ENCODE data around the gene NGEF. TPM values are rescaled to one million over a fixed set of nuclear protein-coding genes. Genes with fewer than 3 reads are reported as not detected.

NGEF gene
- polyA plus RNA-seq, 1 of the 3 experiments (the other 2 are of a cell fraction) = 1.4 TPM

DNA sequence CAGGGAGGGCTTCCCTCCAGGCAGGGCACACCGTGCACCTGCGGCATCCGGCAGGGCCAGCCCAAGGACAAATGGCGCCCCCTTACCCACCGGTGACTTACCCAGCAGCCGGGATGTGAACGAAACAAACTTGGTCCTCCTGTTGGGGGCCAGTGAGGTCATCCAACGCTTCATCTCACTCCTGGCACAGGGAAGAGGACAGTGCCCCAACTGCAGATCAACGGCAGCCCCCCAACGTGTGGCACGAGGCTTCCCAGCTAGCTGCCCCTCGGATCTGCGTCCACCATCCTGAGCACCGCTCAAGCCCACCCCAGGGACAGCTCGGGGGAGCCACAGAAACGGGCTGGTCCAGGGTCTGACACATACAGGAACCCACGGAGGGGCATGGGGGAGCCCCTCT lies 131.0 kb downstream of the NGEF start:
- WGBS (ENCODE audit: low lambda C conversion rate) = 91% methylated on average over 16 of the region's 17 CpGs
- CTCF ChIA-PET = interaction anchor here (0.7 kb wide), 1 partner anchor 9 kb away, joined by 3 read pairs; no protein-coding TSS in a partner anchor
- TF ChIP-seq FOXJ3 (CRISPR knock-in tag; IDR thresholded peaks at IDR 0.05) (no peak), RAD21 (IDR thresholded peaks at IDR 0.05; ENCODE audit: low read length) (no peak), ELF1 (IDR thresholded peaks at IDR 0.05) (no peak), TCF12 (IDR thresholded peaks at IDR 0.05) (no peak), POLR2AphosphoS5 (IDR thresholded peaks at IDR 0.05; ENCODE audit: low read depth, low read length) (no peak), FOSL2 (IDR thresholded peaks at IDR 0.05; ENCODE audit: borderline replicate concordance, low read depth) (no peak), TAF1 (IDR thresholded peaks at IDR 0.05; ENCODE audit: borderline replicate concordance, low read depth, low read length) (no peak), MEF2A (IDR thresholded peaks at IDR 0.05; ENCODE audit: borderline replicate concordance, low read depth) (no peak), GABPA (IDR thresholded peaks at IDR 0.05; ENCODE audit: low read depth) (no peak), GATA2 (CRISPR knock-in tag; IDR thresholded peaks at IDR 0.05) (no peak), EP300 (IDR thresholded peaks at IDR 0.05; ENCODE audit: borderline replicate concordance in 1 of 2, low read depth in 1 of 2, low read length in 1 of 2) (no peak), JUND (IDR thresholded peaks at IDR 0.05) (no peak)
- TF ChIP-seq, protein P1, sequence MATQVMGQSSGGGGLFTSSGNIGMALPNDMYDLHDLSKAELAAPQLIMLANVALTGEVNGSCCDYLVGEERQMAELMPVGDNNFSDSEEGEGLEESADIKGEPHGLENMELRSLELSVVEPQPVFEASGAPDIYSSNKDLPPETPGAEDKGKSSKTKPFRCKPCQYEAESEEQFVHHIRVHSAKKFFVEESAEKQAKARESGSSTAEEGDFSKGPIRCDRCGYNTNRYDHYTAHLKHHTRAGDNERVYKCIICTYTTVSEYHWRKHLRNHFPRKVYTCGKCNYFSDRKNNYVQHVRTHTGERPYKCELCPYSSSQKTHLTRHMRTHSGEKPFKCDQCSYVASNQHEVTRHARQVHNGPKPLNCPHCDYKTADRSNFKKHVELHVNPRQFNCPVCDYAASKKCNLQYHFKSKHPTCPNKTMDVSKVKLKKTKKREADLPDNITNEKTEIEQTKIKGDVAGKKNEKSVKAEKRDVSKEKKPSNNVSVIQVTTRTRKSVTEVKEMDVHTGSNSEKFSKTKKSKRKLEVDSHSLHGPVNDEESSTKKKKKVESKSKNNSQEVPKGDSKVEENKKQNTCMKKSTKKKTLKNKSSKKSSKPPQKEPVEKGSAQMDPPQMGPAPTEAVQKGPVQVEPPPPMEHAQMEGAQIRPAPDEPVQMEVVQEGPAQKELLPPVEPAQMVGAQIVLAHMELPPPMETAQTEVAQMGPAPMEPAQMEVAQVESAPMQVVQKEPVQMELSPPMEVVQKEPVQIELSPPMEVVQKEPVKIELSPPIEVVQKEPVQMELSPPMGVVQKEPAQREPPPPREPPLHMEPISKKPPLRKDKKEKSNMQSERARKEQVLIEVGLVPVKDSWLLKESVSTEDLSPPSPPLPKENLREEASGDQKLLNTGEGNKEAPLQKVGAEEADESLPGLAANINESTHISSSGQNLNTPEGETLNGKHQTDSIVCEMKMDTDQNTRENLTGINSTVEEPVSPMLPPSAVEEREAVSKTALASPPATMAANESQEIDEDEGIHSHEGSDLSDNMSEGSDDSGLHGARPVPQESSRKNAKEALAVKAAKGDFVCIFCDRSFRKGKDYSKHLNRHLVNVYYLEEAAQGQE (IDR thresholded peaks at IDR 0.05; ENCODE audit: low read depth, low read length) = no peak
- TF ChIP-seq, protein P2, sequence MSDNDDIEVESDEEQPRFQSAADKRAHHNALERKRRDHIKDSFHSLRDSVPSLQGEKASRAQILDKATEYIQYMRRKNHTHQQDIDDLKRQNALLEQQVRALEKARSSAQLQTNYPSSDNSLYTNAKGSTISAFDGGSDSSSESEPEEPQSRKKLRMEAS (IDR thresholded peaks at IDR 0.05; ENCODE audit: low read depth) = no peak
- TF ChIP-seq, protein P3, sequence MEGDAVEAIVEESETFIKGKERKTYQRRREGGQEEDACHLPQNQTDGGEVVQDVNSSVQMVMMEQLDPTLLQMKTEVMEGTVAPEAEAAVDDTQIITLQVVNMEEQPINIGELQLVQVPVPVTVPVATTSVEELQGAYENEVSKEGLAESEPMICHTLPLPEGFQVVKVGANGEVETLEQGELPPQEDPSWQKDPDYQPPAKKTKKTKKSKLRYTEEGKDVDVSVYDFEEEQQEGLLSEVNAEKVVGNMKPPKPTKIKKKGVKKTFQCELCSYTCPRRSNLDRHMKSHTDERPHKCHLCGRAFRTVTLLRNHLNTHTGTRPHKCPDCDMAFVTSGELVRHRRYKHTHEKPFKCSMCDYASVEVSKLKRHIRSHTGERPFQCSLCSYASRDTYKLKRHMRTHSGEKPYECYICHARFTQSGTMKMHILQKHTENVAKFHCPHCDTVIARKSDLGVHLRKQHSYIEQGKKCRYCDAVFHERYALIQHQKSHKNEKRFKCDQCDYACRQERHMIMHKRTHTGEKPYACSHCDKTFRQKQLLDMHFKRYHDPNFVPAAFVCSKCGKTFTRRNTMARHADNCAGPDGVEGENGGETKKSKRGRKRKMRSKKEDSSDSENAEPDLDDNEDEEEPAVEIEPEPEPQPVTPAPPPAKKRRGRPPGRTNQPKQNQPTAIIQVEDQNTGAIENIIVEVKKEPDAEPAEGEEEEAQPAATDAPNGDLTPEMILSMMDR (IDR thresholded peaks at IDR 0.05) = no peak
- TF ChIP-seq, protein P4, sequence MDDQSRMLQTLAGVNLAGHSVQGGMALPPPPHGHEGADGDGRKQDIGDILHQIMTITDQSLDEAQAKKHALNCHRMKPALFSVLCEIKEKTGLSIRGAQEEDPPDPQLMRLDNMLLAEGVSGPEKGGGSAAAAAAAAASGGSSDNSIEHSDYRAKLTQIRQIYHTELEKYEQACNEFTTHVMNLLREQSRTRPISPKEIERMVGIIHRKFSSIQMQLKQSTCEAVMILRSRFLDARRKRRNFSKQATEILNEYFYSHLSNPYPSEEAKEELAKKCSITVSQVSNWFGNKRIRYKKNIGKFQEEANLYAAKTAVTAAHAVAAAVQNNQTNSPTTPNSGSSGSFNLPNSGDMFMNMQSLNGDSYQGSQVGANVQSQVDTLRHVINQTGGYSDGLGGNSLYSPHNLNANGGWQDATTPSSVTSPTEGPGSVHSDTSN (IDR thresholded peaks at IDR 0.05) = no peak
- TF ChIP-seq, protein P5, sequence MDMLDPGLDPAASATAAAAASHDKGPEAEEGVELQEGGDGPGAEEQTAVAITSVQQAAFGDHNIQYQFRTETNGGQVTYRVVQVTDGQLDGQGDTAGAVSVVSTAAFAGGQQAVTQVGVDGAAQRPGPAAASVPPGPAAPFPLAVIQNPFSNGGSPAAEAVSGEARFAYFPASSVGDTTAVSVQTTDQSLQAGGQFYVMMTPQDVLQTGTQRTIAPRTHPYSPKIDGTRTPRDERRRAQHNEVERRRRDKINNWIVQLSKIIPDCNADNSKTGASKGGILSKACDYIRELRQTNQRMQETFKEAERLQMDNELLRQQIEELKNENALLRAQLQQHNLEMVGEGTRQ (IDR thresholded peaks at IDR 0.05; ENCODE audit: borderline replicate concordance, low read depth, low read length) = no peak
- TF ChIP-seq, protein P6, sequence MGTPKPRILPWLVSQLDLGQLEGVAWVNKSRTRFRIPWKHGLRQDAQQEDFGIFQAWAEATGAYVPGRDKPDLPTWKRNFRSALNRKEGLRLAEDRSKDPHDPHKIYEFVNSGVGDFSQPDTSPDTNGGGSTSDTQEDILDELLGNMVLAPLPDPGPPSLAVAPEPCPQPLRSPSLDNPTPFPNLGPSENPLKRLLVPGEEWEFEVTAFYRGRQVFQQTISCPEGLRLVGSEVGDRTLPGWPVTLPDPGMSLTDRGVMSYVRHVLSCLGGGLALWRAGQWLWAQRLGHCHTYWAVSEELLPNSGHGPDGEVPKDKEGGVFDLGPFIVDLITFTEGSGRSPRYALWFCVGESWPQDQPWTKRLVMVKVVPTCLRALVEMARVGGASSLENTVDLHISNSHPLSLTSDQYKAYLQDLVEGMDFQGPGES (IDR thresholded peaks at IDR 0.05; ENCODE audit: low read depth, low read length) = no peak

More for the DNA sequence above, 131.0 kb downstream of the NGEF start:
- Histone ChIP-seq H3K4me1 (ENCODE audit: control insufficient read depth in 1 of 2, insufficient read depth in 2 of 2, low read depth in 1 of 2, low read length in 1 of 2) (no peaks in the 10 kb centered on the region; a peak in 1 of 4 replicates), H3K9ac (no peak overlapping the region), H3K79me2 (ENCODE audit: insufficient read depth) (no peaks in the 10 kb centered on the region), H3K36me3 (replicated peaks in 1 of 2; ENCODE audit: control insufficient read depth in 1 of 2, insufficient read depth in 2 of 2, low read length in 1 of 2) (no peaks in the 10 kb centered on the region), H4K20me1 (ENCODE audit: insufficient read depth) (no peaks in the 10 kb centered on the region), H3K9me3 (no peaks in the 10 kb centered on the region), H3K27me3 (ENCODE audit: insufficient read depth) (no peaks in the 10 kb centered on the region), H3K4me3 (ENCODE audit: low read depth in 2 of 2, low read length in 1 of 2) (no peak overlapping the region), H3K4me2 (no peak overlapping the region), H3K27ac (ENCODE audit: low read depth in 2 of 2, low read length in 1 of 2) (no peak overlapping the region), H3K9me2 (no peaks in the 10 kb centered on the region), H3F3A (replicated peaks; ENCODE audit: insufficient read depth) (no peaks in the 10 kb centered on the region), H2AFZ (ENCODE audit: low read depth) (no peak overlapping the region)
- no peak for DNase-seq
- POLR2A ChIA-PET = no interaction called here
